GM18507 (cell line): ENCODE measurements around the gene FAM120A.

ENCODE experiments used
- DNase-seq: peaks from one replicate; pipeline ENCODE4 v3.0.0; 2011; ENCODE audit warnings: low read depth; ENCODE audit not compliant: insufficient read length; ENCODE audit errors: extremely low spot score
- FAIRE-seq: peaks from 2 replicates; lab custom pipeline; 2011; peaks lifted over from hg19 to GRCh38; lab: Jason Lieb, UNC

FAM120A gene

GRCh38 chr9:93446073-93446472 is 5.4 kb upstream of the FAM120A start:
- FAIRE-seq (no peak), DNase-seq (no peak)

DNA sequence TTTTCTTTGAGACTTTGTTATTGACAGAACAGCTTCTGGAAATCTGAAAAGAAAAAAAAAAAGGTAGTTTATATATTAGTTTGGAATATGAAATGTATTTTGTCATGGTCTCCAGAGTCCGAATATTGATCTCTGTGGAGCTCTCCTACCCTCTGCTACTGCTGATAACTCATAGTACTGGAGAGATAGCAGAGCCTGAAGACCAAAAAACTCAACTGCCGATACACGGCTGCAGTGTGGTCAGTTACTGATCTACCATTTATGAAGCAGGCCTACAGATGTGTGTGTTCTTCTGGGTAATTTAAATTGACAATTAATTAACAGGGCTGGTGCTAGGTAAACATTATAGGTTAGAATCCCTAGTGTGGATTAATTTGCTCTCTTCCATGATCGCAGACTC is 3.8 kb upstream of the FAM120A start:
- FAIRE-seq, result no peak
- no peak for DNase-seq

- DNase-seq, result no peak
- no peak for FAIRE-seq
These were observed 594 bp downstream of the FAM120A start for GRCh38 chr9:93451849-93452709.

GRCh38 chr9:93452710-93453046 is 1.2 kb downstream of the FAM120A start:
- FAIRE-seq, result no peak
- no peak for DNase-seq

GRCh38 chr9:93453047-93453914 is 1.8 kb downstream of the FAM120A start, which contains the start of gene FAM120AOS:
Gene FAM120AOS (minus strand): TSS chr9:93453581. CDS start chr9:93452709, 872 bp downstream.
- peak; percentile 78 for DNase-seq
- FAIRE-seq, result peak; percentile 93

- DNase-seq, result no peak
- no peak for FAIRE-seq
These were observed 4.5 kb downstream of the FAM120A start for GRCh38 chr9:93456022-93456421.

- no peak for FAIRE-seq
- no peak for DNase-seq
These were observed 5.0 kb downstream of the FAM120A start for GRCh38 chr9:93456504-93456903.

- DNase-seq (no peak), FAIRE-seq (no peak)
These were observed 5.5 kb downstream of the FAM120A start for GRCh38 chr9:93457006-93457405.

DNA sequence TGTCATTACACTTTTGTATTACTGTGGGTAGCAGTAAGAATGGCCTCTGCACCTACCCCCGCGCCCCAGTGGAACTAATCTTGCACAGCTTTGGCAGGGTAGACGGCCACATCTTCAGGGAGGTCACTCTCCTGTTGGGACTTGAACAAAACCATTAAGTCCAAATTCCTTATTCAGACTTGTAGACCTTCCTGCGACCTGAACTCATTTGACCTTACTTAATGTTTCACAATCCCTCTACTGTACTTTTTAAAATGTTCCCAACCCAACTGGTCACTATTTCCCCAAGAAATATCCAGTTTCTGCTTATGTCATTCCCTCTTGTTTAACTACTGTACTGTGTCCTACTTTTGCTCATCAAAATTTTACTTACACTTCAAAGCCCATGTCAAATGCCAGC is 7.2 kb downstream of the FAM120A start:
- FAIRE-seq (no peak), DNase-seq (no peak)

DNA sequence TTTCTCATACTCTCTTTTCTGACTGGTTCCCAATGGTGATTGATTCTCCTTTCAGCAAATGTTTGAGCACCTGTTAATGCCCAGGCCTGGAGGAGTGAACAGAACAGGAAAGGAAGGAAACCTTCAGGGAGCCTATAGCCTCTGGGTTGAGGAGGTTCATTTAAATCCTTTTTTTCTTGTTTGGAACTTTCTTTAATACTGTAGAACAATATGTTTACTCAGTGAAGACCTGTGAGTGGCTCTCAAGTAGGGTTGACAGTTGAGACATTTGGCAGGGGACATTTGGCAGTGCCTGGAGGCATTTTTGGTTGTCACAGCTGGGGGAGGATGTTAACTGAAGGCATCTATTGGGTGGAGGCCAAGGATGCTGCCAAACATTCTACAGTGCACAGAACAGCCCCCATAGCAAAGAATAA is 8.0 kb downstream of the FAM120A start:
- DNase-seq (no peak), FAIRE-seq (no peak)

- no peak for FAIRE-seq
- DNase-seq, result no peak
These were observed 9.4 kb downstream of the FAM120A start for GRCh38 chr9:93460689-93461413.

DNA sequence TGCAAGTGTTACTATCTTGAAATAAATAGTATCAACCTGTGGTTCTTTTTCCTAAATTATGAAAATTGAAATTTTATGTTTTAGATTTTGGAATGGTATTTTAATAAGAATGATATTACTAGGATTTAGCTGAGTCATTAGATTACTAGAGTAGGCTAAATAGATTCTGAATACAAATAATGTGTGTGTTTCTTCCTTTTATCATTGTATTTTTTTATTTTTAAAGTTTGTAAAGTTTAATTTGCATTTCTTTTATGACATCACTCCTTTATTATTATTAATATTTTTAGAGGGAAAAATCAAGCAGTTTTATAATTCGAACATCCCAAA is 9.9 kb downstream of the FAM120A start:
- FAIRE-seq, result no peak

GRCh38 chr9:93461821-93462220 is 10.3 kb downstream of the FAM120A start:
- FAIRE-seq, result no peak
- no peak for DNase-seq

More for the DNA sequence above, 9.9 kb downstream of the FAM120A start:
- DNase-seq, result no peak

DNA sequence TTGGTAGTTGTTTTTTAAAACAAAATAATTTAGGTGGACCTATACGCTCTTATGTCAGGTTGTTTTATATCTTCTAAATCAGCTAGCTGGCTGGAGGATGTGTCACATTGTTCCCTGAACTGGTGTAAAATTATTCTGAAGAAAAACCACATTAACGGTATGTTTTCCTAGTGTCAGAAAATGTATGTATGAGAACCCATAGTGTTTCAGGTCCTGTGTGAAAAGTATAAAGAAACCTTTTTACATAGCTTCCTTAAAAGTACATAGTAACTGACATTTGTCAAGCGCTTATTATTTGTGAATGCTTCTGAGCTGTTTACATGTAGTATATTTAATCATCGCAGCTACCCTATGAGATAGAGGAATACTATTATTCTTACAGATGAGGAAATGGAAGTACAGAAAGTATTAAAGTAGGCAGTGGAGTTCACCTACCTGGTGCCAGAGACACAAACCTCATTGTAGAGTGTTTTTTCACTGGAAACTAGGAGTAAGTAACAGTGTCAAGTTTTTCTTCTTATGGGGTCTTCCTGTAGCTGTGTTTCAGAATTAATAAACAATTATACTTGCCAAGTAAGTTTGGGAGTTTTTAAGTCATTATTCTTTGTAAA is 12.3 kb downstream of the FAM120A start:
- no peak for FAIRE-seq
- DNase-seq, result no peak

- FAIRE-seq, result peak; percentile 46
- no peak for DNase-seq
These were observed 12.9 kb downstream of the FAM120A start for GRCh38 chr9:93464395-93464794.

DNA sequence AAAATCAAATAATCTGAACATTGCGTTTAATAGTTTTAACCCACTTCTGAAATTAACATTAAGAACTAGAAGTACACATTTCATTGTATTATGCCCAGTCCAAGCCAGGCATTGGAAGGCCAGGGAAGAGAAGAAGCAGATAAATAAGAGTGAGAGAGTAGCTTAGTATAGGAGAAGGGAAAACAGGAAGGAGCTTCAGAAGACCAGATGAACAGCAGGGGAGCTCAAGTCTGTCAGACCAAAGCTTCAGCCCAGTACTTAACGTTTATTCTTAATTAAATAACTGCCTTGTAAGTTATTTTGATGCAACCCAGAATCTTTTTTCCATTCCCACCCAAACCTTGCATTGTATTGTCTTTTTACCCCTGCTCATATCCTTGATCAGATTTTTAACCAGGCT is 13.4 kb downstream of the FAM120A start:
- DNase-seq, result no peak
- FAIRE-seq, result no peak

DNA sequence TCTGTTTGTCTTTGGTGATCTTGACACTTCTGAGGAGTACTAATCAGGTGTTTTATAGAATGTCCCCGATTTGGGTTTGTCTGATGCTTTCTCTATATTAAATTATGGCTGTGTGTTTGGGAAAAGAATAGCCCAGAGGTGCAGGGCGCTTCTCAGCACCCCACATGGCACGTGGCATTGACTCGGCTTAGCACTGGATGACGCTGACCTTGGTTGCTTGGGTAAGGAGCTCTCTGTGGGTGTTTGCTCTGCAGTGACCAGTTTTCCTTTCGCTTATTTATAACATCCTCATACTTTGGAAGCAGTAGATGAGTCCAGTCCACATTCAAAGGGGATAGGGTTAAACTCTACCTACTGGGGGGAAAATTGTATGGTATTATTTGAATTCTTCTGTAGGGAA is 14.4 kb downstream of the FAM120A start:
- FAIRE-seq (no peak), DNase-seq (no peak)

GRCh38 chr9:93466416-93467061 is 15.1 kb downstream of the FAM120A start:
- no peak for FAIRE-seq
- no peak for DNase-seq

GRCh38 chr9:93467062-93467416 is 15.6 kb downstream of the FAM120A start:
- no peak for FAIRE-seq
- no peak for DNase-seq
